ENCODE measurements around the gene ATP11A. TPM values are rescaled to one million over a fixed set of nuclear protein-coding genes. Genes with fewer than 3 reads are reported as not detected.

Gene ATP11A
- polyA plus RNA-seq, 4 donors: 34.2 to 64.6 (median 47.8) TPM

GRCh38 chr13:112933649-112934048 lies 243.8 kb downstream of the ATP11A start:
- DNase-seq (ENCODE audit: low read depth in 4 of 4, low spot score in 2 of 4): no peak

- DNase-seq (ENCODE audit: low read depth in 4 of 4, low spot score in 2 of 4): no peak
These were observed 244.2 kb downstream of the ATP11A start for GRCh38 chr13:112934078-112934477.

Other genes with a start within 250 kb of the ATP11A start
- 10 to 100 TPM; 28.2 to 41.9 (median 34.6) TPM for gene TUBGCP3, start 101.9 kb upstream of the ATP11A start, polyA plus RNA-seq (ENCODE audit: insufficient read length in 4 of 4)